HEK293T (cell line): Measurements from ENCODE around the gene UBL7.

Experiments used
- ARNT ChIP-seq: fragments of 450-650 bp; IDR thresholded peaks from 2 replicates; pipeline ENCODE4 v1.6.1; 2017; ENCODE audit warnings: mild to moderate bottlenecking
- BHLHE40 ChIP-seq: fragments of 450-650 bp; IDR thresholded peaks from 2 replicates; pipeline ENCODE4 v1.6.1; 2016; ENCODE audit warnings: mild to moderate bottlenecking, moderate library complexity, borderline replicate concordance
- FOXM1 ChIP-seq: fragments of 450-650 bp; IDR thresholded peaks from 2 replicates; pipeline ENCODE4 v1.6.1; 2017; ENCODE audit warnings: mild to moderate bottlenecking, borderline replicate concordance
- L3MBTL2 ChIP-seq: fragments of 450-650 bp; conservative IDR thresholded peaks from 2 replicates; pipeline ENCODE4 v1.6.1; 2016; ENCODE audit warnings: mild to moderate bottlenecking
- NFRKB ChIP-seq: fragments of 450-650 bp; IDR thresholded peaks from 2 replicates; pipeline ENCODE4 v1.6.1; 2016; ENCODE audit warnings: mild to moderate bottlenecking, moderate library complexity
- PKNOX1 ChIP-seq: fragments of 450-650 bp; IDR thresholded peaks from 2 replicates; pipeline ENCODE4 v1.6.1; 2016
- SP1 ChIP-seq: fragments of 450-650 bp; IDR thresholded peaks from 2 replicates; pipeline ENCODE4 v1.6.1; 2017
- ZNF384 ChIP-seq: fragments of 450-650 bp; IDR thresholded peaks from 2 replicates; pipeline ENCODE4 v1.6.1; 2016

GRCh38 chr15:74449095-74449494 lies 11.9 kb downstream of the UBL7 start:
- TF ChIP-seq BHLHE40 (no peak), NFRKB (no peak), PKNOX1 (no peak), ARNT (no peak), ZNF384 (no peak), L3MBTL2 (no peak), FOXM1 (no peak), SP1 (no peak)
